Skeletal muscle tissue (tissue), 4 donors: ENCODE measurements around the gene PLCH1. TPM values are rescaled to one million over a fixed set of nuclear protein-coding genes. Genes with fewer than 3 reads are reported as not detected.
"Not testable (repeated sequence)": the region's sequence is repeated elsewhere in the genome, so short reads cannot be mapped to it uniquely, and the experiment has no call there.

ENCODE experiments used
- H3K27ac ChIP-seq: one replicate; pipeline ENCODE4 v1.7.0; 2013; ENCODE audit warnings: mild to moderate bottlenecking, low read depth, low read length, inconsistent platforms
- H3K27me3 ChIP-seq, 3 donors: one replicate each; pipeline ENCODE4 v1.7.0; 2013; ENCODE audit warnings: low read length in 3 of 3; ENCODE audit not compliant: control insufficient read depth in 3 of 3, insufficient read depth in 3 of 3
- H3K36me3 ChIP-seq, 3 donors: one replicate each; pipeline ENCODE4 v1.7.0; 2013; ENCODE audit warnings: low read length in 3 of 3; ENCODE audit not compliant: control insufficient read depth in 3 of 3, insufficient read depth in 3 of 3
- H3K4me1 ChIP-seq, 3 donors: one replicate each; pipeline ENCODE4 v1.7.0; 2013; ENCODE audit warnings: low read length in 3 of 3, mild to moderate bottlenecking in 3 of 3; ENCODE audit not compliant: control insufficient read depth in 3 of 3, insufficient read depth in 3 of 3
- H3K4me3 ChIP-seq, 3 donors: one replicate each; pipeline ENCODE4 v1.7.0; 2013; ENCODE audit warnings: low read length in 3 of 3
- H3K9ac ChIP-seq, 3 donors: one replicate each; pipeline ENCODE4 v1.7.0; 2013; ENCODE audit warnings: low read length in 3 of 3, mild to moderate bottlenecking in 3 of 3, moderate library complexity in 2 of 3, low read depth in 1 of 3
- H3K9me3 ChIP-seq, 3 donors: one replicate each; pipeline ENCODE4 v1.7.0; 2013; ENCODE audit warnings: low read length in 3 of 3; ENCODE audit not compliant: control insufficient read depth in 3 of 3
- total RNA-seq: library from RNA; depleted of rRNA; stranded (reverse); fragments of >200 nt; gene quantifications from one replicate; pipeline ENCODE4 v1.2.3, GENCODE V29; 2014
- donor health status: Osteomylitis.

Gene PLCH1
- total RNA-seq, 1 donor from 2014 or later: 0.52 TPM

DNA sequence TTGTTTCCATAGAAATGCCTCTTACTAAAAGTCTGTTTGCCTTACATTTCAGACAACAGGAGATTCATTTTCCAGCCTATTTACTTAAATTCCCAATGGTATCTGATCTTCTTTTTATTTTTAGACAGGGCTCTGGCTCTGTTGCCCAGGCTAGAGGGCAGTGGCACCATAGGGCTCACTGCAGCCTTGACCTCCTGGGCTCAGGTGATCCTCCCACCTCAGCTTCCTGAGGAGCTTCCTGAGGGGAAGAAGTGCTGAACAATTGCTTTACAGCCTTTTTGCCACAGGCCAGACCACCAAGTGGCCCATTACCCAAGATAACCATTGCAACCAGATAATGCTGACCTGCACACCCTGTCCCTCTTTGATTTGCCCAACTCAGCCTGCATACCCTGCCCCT lies 126.3 kb downstream of the PLCH1 start:
- no peaks in the 10 kb centered on the region for H3K27me3 ChIP-seq
- no peak overlapping the region for H3K9ac ChIP-seq
- H3K36me3 ChIP-seq: no peaks in the 10 kb centered on the region
- H3K27ac ChIP-seq: no peak overlapping the region
- no peak overlapping the region for H3K4me3 ChIP-seq
- H3K9me3 ChIP-seq: no peaks in the 10 kb centered on the region
- H3K4me1 ChIP-seq: no peaks in the 10 kb centered on the region

- H3K9me3 ChIP-seq: no peaks in the 10 kb centered on the region
Measured at GRCh38 chr3:155617346-155617925, 127.4 kb downstream of the PLCH1 start.

DNA sequence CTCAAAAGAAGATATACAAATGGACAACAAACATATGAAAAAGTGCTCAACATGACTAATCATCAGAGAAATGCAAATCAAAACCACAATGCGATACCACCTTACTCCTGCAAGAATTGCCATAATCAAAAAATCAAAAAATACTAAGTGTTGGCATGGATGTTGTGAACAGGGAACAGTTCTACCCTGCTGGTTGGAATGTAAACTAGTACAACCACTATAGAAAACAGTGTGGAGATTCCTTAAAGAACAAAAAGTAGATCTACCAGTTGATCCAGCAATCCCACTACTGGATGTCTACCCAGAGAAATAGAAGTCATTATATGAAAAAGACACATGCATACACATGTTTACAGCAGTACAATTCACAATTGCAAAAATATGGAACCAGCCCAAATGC lies 129.7 kb downstream of the PLCH1 start:
- not testable (repeated sequence) for H3K4me1 ChIP-seq, H3K36me3 ChIP-seq, H3K9me3 ChIP-seq, H3K9ac ChIP-seq, H3K4me3 ChIP-seq, H3K27me3 ChIP-seq, H3K27ac ChIP-seq

More at GRCh38 chr3:155617346-155617925, 127.4 kb downstream of the PLCH1 start:
- Histone ChIP-seq H3K27me3 (no peaks in the 10 kb centered on the region), H3K9ac (no peak overlapping the region), H3K4me1 (no peaks in the 10 kb centered on the region), H3K27ac (no peak overlapping the region), H3K36me3 (no peaks in the 10 kb centered on the region), H3K4me3 (no peak overlapping the region)

- H3K27ac ChIP-seq, H3K4me1 ChIP-seq, H3K27me3 ChIP-seq, H3K9ac ChIP-seq, H3K9me3 ChIP-seq, H3K36me3 ChIP-seq, H3K4me3 ChIP-seq: not testable (repeated sequence)
Measured at GRCh38 chr3:155614410-155614809, 130.5 kb downstream of the PLCH1 start.

DNA sequence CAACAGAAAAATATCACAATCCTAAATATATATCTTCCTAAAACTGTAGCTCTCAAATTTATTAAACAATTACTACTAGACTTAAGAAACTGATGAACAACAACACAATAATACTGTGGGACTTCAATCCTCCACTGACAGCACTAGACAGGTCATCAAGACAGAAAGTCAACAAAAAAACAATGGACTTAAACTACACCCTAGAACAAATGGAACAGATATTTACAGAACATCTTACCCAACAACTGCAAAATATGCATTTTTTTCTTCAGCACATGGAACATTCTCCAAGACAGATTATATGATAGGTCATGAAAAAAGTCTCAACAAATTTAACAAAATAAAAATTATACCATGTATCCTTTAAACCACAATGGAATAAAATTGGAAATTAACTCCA lies 133.4 kb downstream of the PLCH1 start:
- H3K9ac ChIP-seq: no peak overlapping the region
- H3K4me1 ChIP-seq: no peaks in the 10 kb centered on the region
- no peaks in the 10 kb centered on the region for H3K27me3 ChIP-seq
- H3K27ac ChIP-seq: no peak overlapping the region
- no peaks in the 10 kb centered on the region for H3K36me3 ChIP-seq
- peaks cover 0 to 3% (median 0%) of the 10 kb centered on the region in 3 donors for H3K9me3 ChIP-seq
- H3K4me3 ChIP-seq: no peak overlapping the region

DNA sequence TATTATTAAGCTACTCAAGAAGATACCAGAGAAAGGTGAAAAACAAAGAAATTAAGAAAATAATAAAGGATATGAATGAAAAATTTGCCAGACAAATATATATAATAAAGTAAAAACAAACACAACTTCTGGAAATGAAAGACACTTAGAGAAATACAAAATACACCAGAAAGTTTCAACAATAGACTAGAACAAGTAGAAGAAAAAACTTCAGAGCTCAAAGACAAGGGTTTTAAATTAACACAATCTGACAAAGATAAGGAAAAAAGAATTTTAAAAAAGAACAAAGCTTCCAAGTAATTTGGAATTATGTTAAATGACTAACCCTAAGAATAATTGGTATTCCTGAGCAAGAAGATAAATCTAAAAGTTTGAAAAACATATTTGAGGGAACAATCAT lies 135.3 kb downstream of the PLCH1 start:
- Histone ChIP-seq H3K4me3 (no peak overlapping the region), H3K4me1 (no peaks in the 10 kb centered on the region), H3K36me3 (no peaks in the 10 kb centered on the region), H3K9ac (no peak overlapping the region), H3K9me3 (peaks cover 0 to 3% (median 0%) of the 10 kb centered on the region in 3 donors), H3K27me3 (no peaks in the 10 kb centered on the region), H3K27ac (no peak overlapping the region)

DNA sequence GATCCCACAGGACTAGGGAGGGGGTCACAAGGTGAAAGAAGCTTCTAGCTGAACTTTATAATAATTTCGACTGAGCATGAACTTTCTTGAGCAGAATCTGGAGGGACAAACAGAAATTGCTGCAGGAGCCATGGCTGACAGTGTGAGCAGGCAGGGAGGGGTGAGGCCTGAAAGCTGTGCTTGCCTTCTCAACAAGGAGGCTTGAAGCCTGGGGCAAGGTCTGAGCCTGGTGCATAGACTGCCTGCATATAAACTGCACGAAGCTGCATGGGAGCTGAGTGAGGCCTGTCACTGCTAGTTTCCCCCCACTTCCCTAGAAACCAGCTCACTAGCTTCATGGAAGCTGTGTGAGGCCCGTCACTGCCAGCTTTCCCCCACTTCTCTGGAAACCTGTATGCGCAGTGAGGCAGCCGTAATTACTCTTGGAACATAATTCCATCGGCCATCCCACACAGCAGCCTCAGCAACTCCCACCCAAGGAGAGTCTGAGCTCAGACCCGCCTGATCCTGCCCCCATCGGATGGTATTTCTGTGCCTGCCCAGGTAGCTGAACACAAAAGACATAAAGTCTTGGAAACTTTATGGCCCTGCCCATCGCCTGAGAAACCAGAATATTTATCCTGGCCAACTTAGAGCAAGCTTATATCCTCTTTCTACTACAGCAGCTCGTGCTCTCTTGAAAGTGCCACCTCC lies 136.5 kb downstream of the PLCH1 start:
- no peak overlapping the region for H3K9ac ChIP-seq
- H3K9me3 ChIP-seq: peaks cover 0 to 3% (median 0%) of the 10 kb centered on the region in 3 donors
- H3K27me3 ChIP-seq: no peaks in the 10 kb centered on the region
- H3K4me3 ChIP-seq: no peak overlapping the region
- no peak overlapping the region for H3K27ac ChIP-seq
- H3K36me3 ChIP-seq: no peaks in the 10 kb centered on the region
- H3K4me1 ChIP-seq: no peaks in the 10 kb centered on the region

- Histone ChIP-seq H3K4me3 (no peak overlapping the region), H3K9me3 (peaks cover 0 to 3% (median 0%) of the 10 kb centered on the region in 3 donors), H3K36me3 (no peaks in the 10 kb centered on the region), H3K27ac (no peak overlapping the region), H3K9ac (no peak overlapping the region), H3K27me3 (no peaks in the 10 kb centered on the region), H3K4me1 (no peaks in the 10 kb centered on the region)
Measured at GRCh38 chr3:155607761-155608160, 137.1 kb downstream of the PLCH1 start.

- Histone ChIP-seq H3K9ac (no peak overlapping the region), H3K4me3 (no peak overlapping the region), H3K9me3 (peaks cover 0 to 3% (median 0%) of the 10 kb centered on the region in 3 donors), H3K36me3 (no peaks in the 10 kb centered on the region), H3K27me3 (no peaks in the 10 kb centered on the region), H3K4me1 (no peaks in the 10 kb centered on the region), H3K27ac (no peak overlapping the region)
Measured at GRCh38 chr3:155605571-155605970, 139.3 kb downstream of the PLCH1 start.

DNA sequence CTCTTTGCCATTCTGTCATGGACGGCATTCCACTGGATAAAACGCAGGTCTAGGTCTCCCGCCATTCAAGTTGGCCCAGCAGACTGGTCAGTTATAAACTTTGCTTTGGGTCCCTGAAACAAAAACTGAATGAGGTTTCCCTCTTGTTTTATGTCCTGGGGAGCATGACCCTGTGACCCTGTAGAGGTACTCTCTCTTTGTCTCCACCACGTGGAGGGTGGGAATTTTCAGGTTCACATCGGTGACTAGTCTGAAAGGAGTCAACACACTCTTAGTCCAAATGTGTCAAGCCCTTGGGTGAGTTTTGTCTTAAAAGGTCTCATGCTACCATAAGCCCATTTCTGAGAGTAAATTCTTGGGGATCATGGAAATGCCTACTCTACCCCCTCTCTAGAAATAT lies 139.9 kb downstream of the PLCH1 start:
- Histone ChIP-seq H3K4me3 (no peak overlapping the region), H3K36me3 (no peaks in the 10 kb centered on the region), H3K4me1 (no peaks in the 10 kb centered on the region), H3K27me3 (no peaks in the 10 kb centered on the region), H3K27ac (no peak overlapping the region), H3K9ac (no peak overlapping the region), H3K9me3 (peaks cover 0 to 3% (median 0%) of the 10 kb centered on the region in 3 donors)
